Endometrial microvascular endothelial cells (primary cell): ENCODE data around the gene DDX41. TPM values are rescaled to one million over a fixed set of nuclear protein-coding genes. Genes with fewer than 3 reads are reported as not detected.

Experiments used
- in situ Hi-C: cut with HindIII; loops from 2 replicates; pipeline ENCODE4 v1.10.0; 2017; ENCODE audit warnings: low sequenced_read_pairs, low pct_unique_long_range_greater_than_20kb; ENCODE audit errors: inconsistent ontology term
- total RNA-seq: library from RNA; depleted of rRNA; stranded (reverse); fragments of >200 nt; gene quantifications from one replicate; pipeline ENCODE4 v1.2.3, GENCODE V29; 2015; ENCODE audit errors: inconsistent ontology term

Gene DDX41
- total RNA-seq, 1 donor from 2014 or later, result 163 TPM

- in situ Hi-C loops, result no loop called here
Observed at GRCh38 chr5:177520271-177520670, 3.5 kb upstream of the DDX41 start.

GRCh38 chr5:177519463-177520235 lies 2.9 kb upstream of the DDX41 start:
- in situ Hi-C loops, result no loop called here

- in situ Hi-C loops, result no loop called here
Observed at GRCh38 chr5:177515580-177515979, 1.2 kb downstream of the DDX41 start.

GRCh38 chr5:177514541-177514940 lies 2.2 kb downstream of the DDX41 start:
- in situ Hi-C loops, result no loop called here

- in situ Hi-C loops, result no loop called here
Observed at GRCh38 chr5:177513500-177513899, 3.3 kb downstream of the DDX41 start.

- in situ Hi-C loops, result no loop called here
Observed at GRCh38 chr5:177512736-177513380, 3.9 kb downstream of the DDX41 start.

- in situ Hi-C loops, result no loop called here
Observed at GRCh38 chr5:177511796-177512675, 4.7 kb downstream of the DDX41 start.

GRCh38 chr5:177511181-177511580 lies 5.6 kb downstream of the DDX41 start:
- in situ Hi-C loops, result no loop called here

- in situ Hi-C loops, result no loop called here
Observed at GRCh38 chr5:177510567-177511053, 6.2 kb downstream of the DDX41 start.

- in situ Hi-C loops, result no loop called here
Observed at GRCh38 chr5:177509991-177510566, 6.7 kb downstream of the DDX41 start.

- in situ Hi-C loops, result no loop called here
Observed at GRCh38 chr5:177509381-177509951, 7.3 kb downstream of the DDX41 start, which contains the start of gene DOK3. TSS of gene DOK3 (minus strand) at chr5:177509826. CDS start at chr5:177509540, 286 bp downstream.

GRCh38 chr5:177508837-177509236 lies 7.9 kb downstream of the DDX41 start:
- in situ Hi-C loops, result no loop called here

GRCh38 chr5:177508221-177508611 lies 8.5 kb downstream of the DDX41 start:
- in situ Hi-C loops, result no loop called here

- in situ Hi-C loops, result no loop called here
Observed at GRCh38 chr5:177507596-177508220, 9.1 kb downstream of the DDX41 start.

GRCh38 chr5:177507165-177507564 lies 9.6 kb downstream of the DDX41 start:
- in situ Hi-C loops, result no loop called here

- in situ Hi-C loops, result no loop called here
Observed at GRCh38 chr5:177505075-177505474, 11.7 kb downstream of the DDX41 start.

- in situ Hi-C loops, result no loop called here
Observed at GRCh38 chr5:177504086-177505056, 12.4 kb downstream of the DDX41 start.
